ENCODE results near the gene VWC2. TPM values are rescaled to one million over a fixed set of nuclear protein-coding genes. Genes with fewer than 3 reads are reported as not detected.
"Not testable (repeated sequence)": the region's sequence is repeated elsewhere in the genome, so short reads cannot be mapped to it uniquely, and the experiment has no call there.

Gene VWC2
- total and polyA plus RNA-seq, 2 of the 8 experiments (the other 6 are each of a cell fraction or from before 2014, with no cell fraction given), result 0.24 to 0.30 TPM

DNA sequence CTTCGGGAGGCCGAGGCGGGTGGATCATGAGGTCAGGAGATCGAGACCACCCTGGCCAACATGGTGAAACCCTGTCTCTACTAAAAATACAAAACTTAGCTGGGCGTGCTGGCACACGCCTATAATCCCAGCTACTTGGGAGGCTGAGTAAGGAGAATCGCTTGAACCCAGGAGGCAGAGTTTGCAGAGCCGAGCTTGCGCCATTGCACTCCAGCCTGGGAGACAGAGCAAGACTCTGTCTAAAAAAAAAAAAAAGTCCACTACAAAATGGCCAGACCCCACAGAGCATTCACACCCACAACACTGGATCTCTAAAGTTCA is 78.1 kb downstream of the VWC2 start:
- ChIA-PET POLR2A (ENCODE audit: partially characterized antibody) (interaction anchor here (1.1 kb wide), 1 partner anchor 1679 kb away, joined by 3 read pairs; no protein-coding TSS in a partner anchor), CTCF (ENCODE audit: partially characterized antibody) (interaction anchor here (0.9 to 2.1 kb wide), 8 partner anchors 11 to 1082 kb away, joined by 3 to 8 read pairs (median 4); no protein-coding TSS in a partner anchor)
- FAIRE-seq; H3K9me3 ChIP-seq (ENCODE audit: insufficient read depth in 2 of 2, low read depth in 1 of 2, low read length in 1 of 2); H3K4me1 ChIP-seq (replicated peaks in 1 of 4; ENCODE audit: control insufficient read depth in 3 of 4, insufficient read depth in 4 of 4, low read length in 3 of 4); H3K4me3 ChIP-seq (ENCODE audit: extremely low read depth in 1 of 4, insufficient read depth in 2 of 4, low read depth in 3 of 4, low read length in 4 of 4); H3K18ac ChIP-seq (ENCODE audit: extremely low read depth, low read length); H4K91ac ChIP-seq (replicated peaks; ENCODE audit: insufficient read length, low read length); H3K9ac ChIP-seq (replicated peaks in 1 of 4; ENCODE audit: extremely low read depth in 1 of 4, low read depth in 3 of 4, low read length in 3 of 4); H2BK5ac ChIP-seq (ENCODE audit: low read depth, low read length); H2BK12ac ChIP-seq (ENCODE audit: low read depth, low read length); H3K23me2 ChIP-seq (ENCODE audit: low read depth, low read length); H3K23ac ChIP-seq (ENCODE audit: insufficient read length); H2BK120ac ChIP-seq (replicated peaks; ENCODE audit: low read depth, low read length); H3K4ac ChIP-seq (replicated peaks; ENCODE audit: insufficient read length, low read depth, low read length); H3K27me3 ChIP-seq (replicated peaks in 1 of 4; ENCODE audit: control insufficient read depth in 3 of 4, extremely low read depth in 1 of 4, insufficient read depth in 3 of 4, low read length in 3 of 4); H3K14ac ChIP-seq (ENCODE audit: insufficient read length); H3K79me1 ChIP-seq (ENCODE audit: low read depth, low read length); H2AFZ ChIP-seq (ENCODE audit: low read length); H2AK5ac ChIP-seq (ENCODE audit: low read depth, low read length); H4K8ac ChIP-seq (ENCODE audit: extremely low read depth, insufficient read depth, low read length); H3K36me3 ChIP-seq (ENCODE audit: control insufficient read depth in 2 of 4, insufficient read depth in 4 of 4, low read length in 3 of 4); H3K56ac ChIP-seq (replicated peaks; ENCODE audit: insufficient read length, low read depth, low read length); H3K79me2 ChIP-seq (ENCODE audit: control insufficient read depth in 1 of 2, insufficient read depth in 2 of 2, low read length in 2 of 2); DNase-seq (ENCODE audit: low read depth in 1 of 2, low spot score in 2 of 2); H3K27ac ChIP-seq (ENCODE audit: low read depth, low read length); H2BK20ac ChIP-seq (ENCODE audit: low read length); H4K20me1 ChIP-seq (replicated peaks in 1 of 2; ENCODE audit: control insufficient read depth in 1 of 2, insufficient read depth in 2 of 2, low read length in 2 of 2); H2BK15ac ChIP-seq (ENCODE audit: low read length); H3K4me2 ChIP-seq (ENCODE audit: insufficient read depth in 1 of 2, low read depth in 2 of 2, low read length in 2 of 2); H4K5ac ChIP-seq (ENCODE audit: insufficient read length, low read depth, low read length): not testable (repeated sequence)
- 99% methylated on average over 9 of the region's 9 CpGs; no CpG with 5 or more reads in 1 of the 2 experiments for WGBS, 2 experiments (ENCODE audit: extremely low coverage in 1 of 2, insufficient coverage in 1 of 2, insufficient read length in 1 of 2, insufficient replicate concordance in 2 of 2, low coverage in 1 of 2, low lambda C conversion rate in 2 of 2, missing lambda C conversion rate in 1 of 2)

All from H1 (cell line).